T-cell (primary cell): ENCODE results near the gene CELSR1. TPM values are rescaled to one million over a fixed set of nuclear protein-coding genes. Genes with fewer than 3 reads are reported as not detected.
"Not testable (repeated sequence)": the region's sequence is repeated elsewhere in the genome, so short reads cannot be mapped to it uniquely, and the experiment has no call there.

ENCODE experiments used
- ATAC-seq, 4 experiments: fragments of 200-7000 bp in 3 of 4; fragments of 150-1000 bp in 1 of 4; cut with Tn5 transposase; replicated peaks in 1 of 4; 1 replicate in 3 of 4; 2 replicates in 1 of 4; pipeline ENCODE4 v1.10.0; 2021; ENCODE audit warnings: moderate library complexity in 3 of 4, mild to moderate bottlenecking in 2 of 4, moderate number of reproducible peaks in 1 of 4
- CTCF ChIA-PET, 2 donors: fragments of 300-600 bp; sonication (Branson Sonifier 250); formaldehyde crosslinking; loops; one replicate each; lab custom pipeline; 2022; ENCODE audit warnings: antibody characterized with exemption in 2 of 2; lab: Charles Lee
- POLR2A ChIA-PET, 2 donors: fragments of 300-600 bp; sonication (Branson Sonifier 250); formaldehyde crosslinking; loops; one replicate each; lab custom pipeline; 2022; ENCODE audit warnings: antibody characterized with exemption in 2 of 2; lab: Charles Lee
- DNase-seq, 35 experiments: peaks; one replicate each; pipeline versions ENCODE4 v3.0.0 to v3.0.0-alpha.2; 2013 to 2023
- H3K27ac ChIP-seq: one replicate; pipeline ENCODE4 v1.5.1; 2013; ENCODE audit warnings: low read length
- H3K27me3 ChIP-seq, 2 experiments: replicated peaks in 1 of 2; 1 replicate in 1 of 2; 2 replicates in 1 of 2; pipeline versions ENCODE4 v1.6.1 to v1.7.0; 2013; ENCODE audit warnings: low read length in 1 of 2, mixed read lengths in 1 of 2; ENCODE audit not compliant: control insufficient read depth in 2 of 2, insufficient read depth in 2 of 2; ENCODE audit errors: extremely low read depth in 1 of 2
- H3K36me3 ChIP-seq, 2 donors: 1 replicate in 1 of 2; 2 replicates in 1 of 2; pipeline versions ENCODE4 v1.6.1 to v1.7.0; 2013; ENCODE audit warnings: low read length in 1 of 2; ENCODE audit not compliant: control insufficient read depth in 2 of 2, insufficient read depth in 1 of 2; ENCODE audit errors: extremely low read depth in 1 of 2
- H3K4me1 ChIP-seq, 2 experiments: 1 replicate in 1 of 2; 2 replicates in 1 of 2; pipeline versions ENCODE4 v1.6.1 to v1.7.0; 2013; ENCODE audit warnings: low read length in 2 of 2, mixed read lengths in 1 of 2; ENCODE audit not compliant: insufficient read depth in 2 of 2, control insufficient read depth in 1 of 2; ENCODE audit errors: extremely low read depth in 1 of 2
- H3K4me3 ChIP-seq, 2 donors: 1 replicate in 1 of 2; 2 replicates in 1 of 2; pipeline versions ENCODE4 v1.5.1 to v1.7.0; 2013; ENCODE audit warnings: mild to moderate bottlenecking in 2 of 2, low read length in 1 of 2, moderate library complexity in 1 of 2; ENCODE audit not compliant: control insufficient read depth in 1 of 2; ENCODE audit errors: extremely low read depth in 1 of 2
- H3K9me3 ChIP-seq: 2 replicates; pipeline ENCODE4 v1.7.0; 2013
- H3K27ac Mint-ChIP-seq, 2 donors: one replicate each; pipeline ENCODE4 v1.8.0; 2020 to 2021; ENCODE audit warnings: mild to moderate bottlenecking in 2 of 2, mixed read lengths in 2 of 2
- H3K27me3 Mint-ChIP-seq, 2 donors: one replicate each; pipeline ENCODE4 v1.8.0; 2021 to 2022; ENCODE audit warnings: mixed read lengths in 2 of 2
- H3K36me3 Mint-ChIP-seq: one replicate; pipeline ENCODE4 v1.8.0; 2021; ENCODE audit warnings: mixed read lengths
- H3K4me1 Mint-ChIP-seq, 3 donors: one replicate each; pipeline ENCODE4 v1.8.0; 2020 to 2022; ENCODE audit warnings: mixed read lengths in 3 of 3, mild to moderate bottlenecking in 1 of 3
- H3K4me3 Mint-ChIP-seq, 3 donors: one replicate each; pipeline ENCODE4 v1.8.0; 2020 to 2022; ENCODE audit warnings: mild to moderate bottlenecking in 3 of 3, mixed read lengths in 3 of 3, moderate library complexity in 3 of 3
- H3K9me3 Mint-ChIP-seq, 3 donors: one replicate each; pipeline ENCODE4 v1.8.0; 2020 to 2022; ENCODE audit warnings: mixed read lengths in 3 of 3
- WGBS: methylation state at CpG from one replicate; pipeline ENCODE4 v1.1.5; 2013; ENCODE audit warnings: missing lambda C conversion rate; ENCODE audit not compliant: insufficient coverage; 5-methylcytosine and 5-hydroxymethylcytosine counted together
- total RNA-seq, 35 experiments: library from RNA in 6 of 35; stranded (reverse) in 6 of 35; fragments of 120-200 nt in 1 of 35; gene quantifications; one replicate each; pipeline versions ENCODE4 v1.2.1 to v1.2.4 and lab custom pipeline; 2013 to 2026

CELSR1 gene
- total RNA-seq, 5 donors from 2014 or later (not counting 1 experiment from before 2014, with no cell fraction given) = 1.1 to 2.7 (median 1.6) TPM

DNA sequence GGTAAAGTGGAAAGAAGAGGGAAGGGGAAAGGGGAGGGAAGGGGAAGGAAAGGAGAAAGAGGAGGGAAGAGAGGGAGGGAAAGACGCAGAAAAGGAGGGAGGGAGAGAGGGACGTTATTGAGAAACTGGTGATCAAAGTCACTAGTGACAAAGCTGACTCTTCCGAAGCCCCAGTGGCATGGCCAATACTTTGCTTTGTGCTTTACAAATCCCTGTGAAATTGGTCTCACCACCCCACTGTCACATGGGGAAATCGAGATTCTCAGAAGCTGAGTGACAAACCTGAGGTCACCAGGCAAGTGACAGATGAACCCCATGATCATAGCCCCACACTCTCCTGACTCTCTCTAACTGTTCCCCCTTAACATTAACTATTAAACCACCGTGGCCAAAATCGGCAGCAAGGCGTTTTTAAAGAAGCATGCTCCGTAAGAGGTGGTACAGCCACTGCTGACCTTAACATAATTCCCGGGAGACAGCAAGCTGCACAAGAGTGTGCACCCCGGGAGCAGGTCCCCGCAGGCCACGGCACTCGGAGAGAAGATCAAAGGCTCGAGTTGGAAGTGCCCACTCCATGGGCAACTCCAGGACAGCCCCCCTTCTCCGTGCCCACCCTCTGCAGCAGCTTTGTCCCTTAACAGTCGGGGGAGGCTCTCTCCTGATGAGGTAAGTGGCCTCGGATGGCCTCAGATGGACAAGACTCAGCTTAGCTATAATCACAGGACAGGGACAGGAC, 34.8 kb downstream of the CELSR1 start:
- peaks cover 11 to 19% (median 15%) of the 10 kb centered on the region in 3 donors for H3K4me1 Mint-ChIP-seq
- H3K27ac Mint-ChIP-seq = no peak overlapping the region
- Histone ChIP-seq H3K27me3 (peaks cover 0 to 40% of the 10 kb centered on the region in 2 experiments), H3K4me3 (no peak overlapping the region), H3K9me3 (no peaks in the 10 kb centered on the region), H3K36me3 (no peaks in the 10 kb centered on the region), H3K27ac (no peak overlapping the region), H3K4me1 (peaks cover 5 to 13% of the 10 kb centered on the region in 2 experiments)
- H3K36me3 Mint-ChIP-seq = no peaks in the 10 kb centered on the region
- WGBS = 56% methylated on average over 7 of the region's 17 CpGs
- POLR2A ChIA-PET = no interaction called here
- ATAC-seq (no peak), DNase-seq (no peak)
- peaks cover 10 to 33% of the 10 kb centered on the region in 2 donors for H3K27me3 Mint-ChIP-seq
- no peaks in the 10 kb centered on the region for H3K9me3 Mint-ChIP-seq
- H3K4me3 Mint-ChIP-seq = no peak overlapping the region
- CTCF ChIA-PET = no interaction called here

GRCh38 chr22:46501701-46502100, 35.7 kb downstream of the CELSR1 start:
- no peaks in the 10 kb centered on the region for H3K36me3 ChIP-seq
- Mint-ChIP-seq H3K27me3 (peaks cover 14 to 37% of the 10 kb centered on the region in 2 donors), H3K36me3 (no peaks in the 10 kb centered on the region), H3K27ac (no peak overlapping the region), H3K4me3 (no peak overlapping the region), H3K9me3 (no peaks in the 10 kb centered on the region), H3K4me1 (peaks cover 11 to 19% (median 15%) of the 10 kb centered on the region in 3 donors)
- peaks cover 5 to 13% of the 10 kb centered on the region in 2 experiments for H3K4me1 ChIP-seq
- H3K27ac ChIP-seq = no peak overlapping the region
- H3K27me3 ChIP-seq = peaks cover 0 to 36% of the 10 kb centered on the region in 2 experiments
- H3K4me3 ChIP-seq = no peak overlapping the region
- ChIA-PET POLR2A (no interaction called here), CTCF (no interaction called here)
- DNase-seq = no peak
- ATAC-seq = no peak
- no peaks in the 10 kb centered on the region for H3K9me3 ChIP-seq
- 83% methylated on average over 3 of the region's 3 CpGs for WGBS

DNA sequence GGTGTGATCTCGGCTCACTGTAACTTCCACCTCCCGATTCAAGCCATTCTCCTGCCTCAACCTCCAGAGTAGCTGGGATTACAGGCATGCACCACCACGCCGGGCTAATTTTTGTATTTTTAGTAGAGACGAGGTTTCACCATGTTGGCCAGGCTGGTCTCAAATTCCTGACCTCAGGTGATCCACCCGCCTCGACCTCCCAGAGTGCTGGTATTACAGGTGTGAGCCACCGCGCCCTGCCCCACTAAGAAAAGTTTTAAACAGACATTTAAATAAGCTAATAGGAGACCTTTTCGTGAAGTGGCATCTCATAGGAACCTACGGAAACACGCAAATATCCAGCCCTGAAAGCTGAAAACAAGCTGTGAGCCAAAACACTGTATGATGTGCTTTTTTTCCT, 36.2 kb downstream of the CELSR1 start:
- H3K4me3 ChIP-seq, CTCF ChIA-PET, H3K27ac Mint-ChIP-seq, H3K36me3 ChIP-seq, H3K27ac ChIP-seq, POLR2A ChIA-PET, H3K4me3 Mint-ChIP-seq, H3K9me3 Mint-ChIP-seq, H3K9me3 ChIP-seq, H3K36me3 Mint-ChIP-seq, DNase-seq, ATAC-seq: not testable (repeated sequence)
- peaks cover 5 to 13% of the 10 kb centered on the region in 2 experiments for H3K4me1 ChIP-seq
- Mint-ChIP-seq H3K27me3 (peaks cover 14 to 37% of the 10 kb centered on the region in 2 donors), H3K4me1 (peaks cover 11 to 19% (median 15%) of the 10 kb centered on the region in 3 donors)
- H3K27me3 ChIP-seq = peaks cover 0 to 36% of the 10 kb centered on the region in 2 experiments
- no CpG with 5 or more reads among the region's 12 CpGs for WGBS

GRCh38 chr22:46500201-46500600, 37.2 kb downstream of the CELSR1 start:
- Histone ChIP-seq H3K4me1 (peaks cover 5 to 13% of the 10 kb centered on the region in 2 experiments), H3K4me3 (no peak overlapping the region), H3K36me3 (no peaks in the 10 kb centered on the region), H3K9me3 (no peaks in the 10 kb centered on the region), H3K27ac (no peak overlapping the region), H3K27me3 (peaks cover 0 to 36% of the 10 kb centered on the region in 2 experiments)
- no peak for DNase-seq
- no peaks in the 10 kb centered on the region for H3K9me3 Mint-ChIP-seq
- POLR2A ChIA-PET = no interaction called here
- H3K27ac Mint-ChIP-seq = no peak overlapping the region
- H3K4me3 Mint-ChIP-seq = no peak overlapping the region
- CTCF ChIA-PET = no interaction called here
- no peaks in the 10 kb centered on the region for H3K36me3 Mint-ChIP-seq
- peaks cover 14 to 40% of the 10 kb centered on the region in 2 donors for H3K27me3 Mint-ChIP-seq
- WGBS = 63% methylated on average over 8 of the region's 15 CpGs
- ATAC-seq = no peak
- H3K4me1 Mint-ChIP-seq = peaks cover 11 to 19% (median 15%) of the 10 kb centered on the region in 3 donors

- Mint-ChIP-seq H3K9me3 (no peaks in the 10 kb centered on the region), H3K4me3 (no peak overlapping the region), H3K36me3 (no peaks in the 10 kb centered on the region), H3K4me1 (peaks cover 11 to 19% (median 15%) of the 10 kb centered on the region in 3 donors), H3K27me3 (peaks cover 14 to 40% of the 10 kb centered on the region in 2 donors), H3K27ac (no peak overlapping the region)
- Histone ChIP-seq H3K9me3 (no peaks in the 10 kb centered on the region), H3K36me3 (no peaks in the 10 kb centered on the region), H3K27me3 (peaks cover 0 to 36% of the 10 kb centered on the region in 2 experiments), H3K4me1 (peaks cover 5 to 13% of the 10 kb centered on the region in 2 experiments), H3K4me3 (no peak overlapping the region), H3K27ac (no peak overlapping the region)
- WGBS = 41% methylated on average over 12 of the region's 12 CpGs
- ATAC-seq = no peak
- POLR2A ChIA-PET = interaction anchor here in 1 of 2 donors (0.7 kb wide), 1 partner anchor 132 kb away, joined by 10 read pairs; no protein-coding TSS in a partner anchor
- no peak for DNase-seq
- CTCF ChIA-PET = no interaction called here
Measured at GRCh38 chr22:46499805-46500189, 37.6 kb downstream of the CELSR1 start.

- ATAC-seq (no peak), DNase-seq (no peak)
- ChIA-PET CTCF (no interaction called here), POLR2A (no interaction called here)
- Mint-ChIP-seq H3K27ac (no peak overlapping the region), H3K4me3 (no peak overlapping the region), H3K27me3 (peaks cover 7 to 8% of the 10 kb centered on the region in 2 donors), H3K36me3 (no peaks in the 10 kb centered on the region), H3K9me3 (no peaks in the 10 kb centered on the region), H3K4me1 (no peaks in the 10 kb centered on the region)
- Histone ChIP-seq H3K27ac (no peak overlapping the region), H3K4me3 (no peak overlapping the region), H3K27me3 (peaks cover 0 to 22% of the 10 kb centered on the region in 2 experiments), H3K9me3 (no peaks in the 10 kb centered on the region), H3K4me1 (peaks cover 0 to 5% of the 10 kb centered on the region in 2 experiments), H3K36me3 (no peaks in the 10 kb centered on the region)
- WGBS = 82% methylated on average over 11 of the region's 11 CpGs
Measured at GRCh38 chr22:46491946-46492345, 45.5 kb downstream of the CELSR1 start.
